Ectodermal cell (in vitro differentiated cells): ENCODE data around the gene MAPT.
"Not testable (repeated sequence)": the region's sequence is repeated elsewhere in the genome, so short reads cannot be mapped to it uniquely, and the experiment has no call there.

Source experiments
- H3K27ac ChIP-seq: 2 replicates; pipeline ENCODE4 v1.7.0; 2013; ENCODE audit warnings: mild to moderate bottlenecking, low read depth, low read length; ENCODE audit not compliant: insufficient read depth, poor library complexity, severe bottlenecking
- H3K27me3 ChIP-seq: 2 replicates; pipeline ENCODE4 v1.7.0; 2013; ENCODE audit warnings: mild to moderate bottlenecking, low read length; ENCODE audit not compliant: insufficient read depth, control insufficient read depth, poor library complexity, severe bottlenecking
- H3K36me3 ChIP-seq: one replicate; pipeline ENCODE4 v1.7.0; 2013; ENCODE audit warnings: low read length; ENCODE audit not compliant: control insufficient read depth, insufficient read depth
- H3K4me1 ChIP-seq: one replicate; pipeline ENCODE4 v1.7.0; 2013; ENCODE audit warnings: low read length; ENCODE audit not compliant: control insufficient read depth, insufficient read depth
- H3K4me3 ChIP-seq: 2 replicates; pipeline ENCODE4 v1.7.0; 2013; ENCODE audit warnings: low read depth, low read length, control low read depth; ENCODE audit not compliant: insufficient read depth
- H3K9me3 ChIP-seq: 2 replicates; pipeline ENCODE4 v1.7.0; 2013; ENCODE audit warnings: mild to moderate bottlenecking, low read length, moderate library complexity; ENCODE audit not compliant: control insufficient read depth
- WGBS, 2 experiments: methylation state at CpG; one replicate each; pipeline ENCODE4 v1.1.7; 2013; ENCODE audit warnings: missing lambda C conversion rate in 2 of 2; 5-methylcytosine and 5-hydroxymethylcytosine counted together

The MAPT gene

DNA sequence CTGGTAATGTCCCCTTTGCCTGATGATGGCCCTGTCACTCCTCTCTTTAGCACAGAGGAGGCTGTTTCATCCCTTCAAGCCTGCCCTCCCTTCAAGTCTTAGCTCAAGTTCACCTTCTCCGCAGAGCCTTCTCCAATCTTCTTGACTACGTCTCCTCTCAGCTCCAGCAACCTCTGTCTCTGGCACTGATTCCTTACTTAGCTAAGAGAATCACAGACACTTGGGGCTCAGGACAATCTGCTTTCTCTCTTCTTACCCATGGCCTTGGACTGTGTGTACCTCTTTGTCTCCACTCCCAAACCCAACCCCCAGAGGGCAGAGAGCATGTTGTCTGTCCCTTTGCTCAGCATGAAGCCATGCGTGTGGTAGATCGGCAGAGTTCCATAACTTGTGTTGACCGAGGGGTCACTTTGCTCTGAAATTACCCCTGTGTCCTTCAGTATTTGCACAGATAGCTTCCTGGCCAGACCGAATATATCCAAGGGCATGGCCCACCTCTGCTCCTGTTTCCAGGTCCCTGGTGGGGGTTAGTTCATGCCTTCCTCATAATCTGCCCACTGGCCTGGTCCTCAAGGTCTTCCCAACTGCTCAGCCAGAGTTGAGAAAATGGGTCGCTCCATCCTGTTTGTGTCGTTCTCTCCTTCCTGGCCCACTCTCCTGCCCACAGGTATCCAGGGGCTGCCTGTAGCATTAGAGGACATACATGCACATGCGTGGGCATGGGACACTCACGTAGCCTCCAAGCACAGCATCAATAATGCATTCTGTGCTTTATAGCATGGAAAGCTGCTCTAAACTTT lies 41.6 kb downstream of the MAPT start:
- WGBS, 2 experiments = 93 to 95% methylated on average over 10 of the region's 10 CpGs
- Histone ChIP-seq H3K4me1 (no peaks in the 10 kb centered on the region), H3K27me3 (no peaks in the 10 kb centered on the region), H3K27ac (no peak overlapping the region), H3K4me3 (no peak overlapping the region), H3K36me3 (no peaks in the 10 kb centered on the region), H3K9me3 (no peaks in the 10 kb centered on the region)

- H3K36me3 ChIP-seq = no peaks in the 10 kb centered on the region
- 94 to 95% methylated on average over 4 of the region's 4 CpGs for WGBS, 2 experiments
- no peak overlapping the region for H3K27ac ChIP-seq
- H3K9me3 ChIP-seq = no peaks in the 10 kb centered on the region
- no peaks in the 10 kb centered on the region for H3K4me1 ChIP-seq
- no peak overlapping the region for H3K4me3 ChIP-seq
- no peaks in the 10 kb centered on the region for H3K27me3 ChIP-seq
Observed at GRCh38 chr17:45936610-45937009, 42.3 kb downstream of the MAPT start.

GRCh38 chr17:45937186-45937585 lies 42.8 kb downstream of the MAPT start:
- H3K4me3 ChIP-seq, H3K36me3 ChIP-seq, H3K27me3 ChIP-seq: not testable (repeated sequence)

GRCh38 chr17:45939395-45939794 lies 45.0 kb downstream of the MAPT start:
- no peaks in the 10 kb centered on the region for H3K36me3 ChIP-seq
- no peak overlapping the region for H3K27ac ChIP-seq
- WGBS, 2 experiments = 81 to 84% methylated on average over 5 of the region's 5 CpGs
- no peaks in the 10 kb centered on the region for H3K9me3 ChIP-seq
- H3K4me1 ChIP-seq = no peaks in the 10 kb centered on the region
- H3K27me3 ChIP-seq = no peaks in the 10 kb centered on the region
- H3K4me3 ChIP-seq = no peak overlapping the region

More at GRCh38 chr17:45937186-45937585, 42.8 kb downstream of the MAPT start:
- not testable (repeated sequence) for H3K9me3 ChIP-seq, H3K4me1 ChIP-seq, H3K27ac ChIP-seq

- no peaks in the 10 kb centered on the region for H3K27me3 ChIP-seq
- H3K9me3 ChIP-seq = no peaks in the 10 kb centered on the region
- H3K4me1 ChIP-seq = no peaks in the 10 kb centered on the region
- WGBS, 2 experiments = 91 to 96% methylated on average over 4 of the region's 4 CpGs
- H3K4me3 ChIP-seq = no peak overlapping the region
- H3K36me3 ChIP-seq = no peaks in the 10 kb centered on the region
- no peak overlapping the region for H3K27ac ChIP-seq
Observed at GRCh38 chr17:45940293-45940692, 45.9 kb downstream of the MAPT start.

- Histone ChIP-seq H3K27ac (no peak overlapping the region), H3K4me1 (no peaks in the 10 kb centered on the region)
- WGBS, 2 experiments = 91 to 94% methylated on average over 3 of the region's 3 CpGs
Observed at GRCh38 chr17:45940826-45941225, 46.5 kb downstream of the MAPT start.

DNA sequence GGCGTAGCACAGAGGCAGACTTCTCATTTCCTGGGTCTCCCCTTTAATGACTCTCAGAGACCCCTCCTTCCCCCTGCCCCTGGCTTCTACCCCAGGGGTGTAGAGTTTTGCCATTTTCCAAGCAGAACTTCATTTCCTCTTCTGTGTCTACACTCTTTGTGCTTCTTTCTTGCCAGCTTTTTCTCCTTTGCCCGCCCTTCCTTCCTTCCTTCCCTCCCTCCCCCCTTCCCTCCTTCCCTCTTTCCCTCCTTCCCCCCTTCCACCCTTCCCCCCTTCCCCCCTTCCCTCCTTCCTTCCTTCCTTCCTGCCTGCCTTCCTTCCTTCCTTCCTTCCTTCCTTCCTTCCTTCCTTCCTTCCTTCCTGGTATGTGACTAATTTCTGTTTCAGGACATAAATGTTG lies 47.0 kb downstream of the MAPT start:
- no peaks in the 10 kb centered on the region for H3K4me1 ChIP-seq
- no peak overlapping the region for H3K4me3 ChIP-seq
- no peaks in the 10 kb centered on the region for H3K36me3 ChIP-seq
- no peaks in the 10 kb centered on the region for H3K27me3 ChIP-seq
- no peak overlapping the region for H3K27ac ChIP-seq
- WGBS, 2 experiments = 65 to 70% methylated on average over 2 of the region's 2 CpGs
- H3K9me3 ChIP-seq = no peaks in the 10 kb centered on the region

More at GRCh38 chr17:45940826-45941225, 46.5 kb downstream of the MAPT start:
- Histone ChIP-seq H3K9me3 (no peaks in the 10 kb centered on the region), H3K4me3 (no peak overlapping the region), H3K36me3 (no peaks in the 10 kb centered on the region), H3K27me3 (no peaks in the 10 kb centered on the region)

- H3K4me1 ChIP-seq = no peaks in the 10 kb centered on the region
- no peak overlapping the region for H3K27ac ChIP-seq
- H3K27me3 ChIP-seq = no peaks in the 10 kb centered on the region
- no peak overlapping the region for H3K4me3 ChIP-seq
- WGBS, 2 experiments = 54 to 56% methylated on average over 11 of the region's 11 CpGs
- H3K36me3 ChIP-seq = no peaks in the 10 kb centered on the region
- H3K9me3 ChIP-seq = no peaks in the 10 kb centered on the region
Observed at GRCh38 chr17:45942284-45942683, 47.9 kb downstream of the MAPT start.

GRCh38 chr17:45946841-45947256 lies 52.5 kb downstream of the MAPT start:
- WGBS, 2 experiments = 91 to 92% methylated on average over 4 of the region's 4 CpGs
- Histone ChIP-seq H3K4me3 (no peak overlapping the region), H3K9me3 (no peaks in the 10 kb centered on the region), H3K4me1 (peaks cover 2% of the 10 kb centered on the region), H3K27me3 (peaks cover 20% of the 10 kb centered on the region), H3K36me3 (no peaks in the 10 kb centered on the region), H3K27ac (no peak overlapping the region)

DNA sequence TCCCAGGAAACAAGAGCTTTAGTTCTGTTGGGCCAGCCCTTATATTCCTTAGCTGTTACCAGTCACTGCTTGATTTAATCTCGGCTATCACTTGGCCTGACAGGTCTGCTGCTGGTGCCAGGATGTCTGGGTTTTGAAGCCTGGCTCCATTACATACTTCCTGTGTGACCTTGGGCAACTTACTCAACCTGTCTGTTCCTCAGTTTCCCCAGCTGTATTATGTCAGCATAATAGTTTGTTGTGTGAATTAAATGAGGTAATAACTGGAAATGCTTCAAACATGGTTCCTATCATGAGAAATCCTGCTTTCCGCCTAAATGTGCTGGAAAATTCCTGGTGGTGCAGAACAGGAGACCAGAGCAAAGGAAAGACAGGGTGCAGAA lies 54.1 kb downstream of the MAPT start:
- Histone ChIP-seq H3K4me3 (no peak overlapping the region), H3K27me3 (peaks cover 20% of the 10 kb centered on the region), H3K27ac (no peak overlapping the region), H3K36me3 (no peaks in the 10 kb centered on the region), H3K9me3 (no peaks in the 10 kb centered on the region), H3K4me1 (peaks cover 4% of the 10 kb centered on the region)
- WGBS, 2 experiments = 92 to 95% methylated on average over 2 of the region's 2 CpGs
